HG02870 (cell line): ENCODE results near the gene F9.
A peak's percentile ranks its signal among the peaks of the same experiment; 100 is the strongest.
"Not testable (repeated sequence)": the region's sequence is repeated elsewhere in the genome, so short reads cannot be mapped to it uniquely, and the experiment has no call there.

Experiments used
- ATAC-seq: cut with Tn5 transposase; IDR thresholded peaks from one replicate; pipeline ENCODE4 v1.9.1; 2021; ENCODE audit warnings: mild to moderate bottlenecking, moderate library complexity; ENCODE audit not compliant: unreplicated experiment

F9 gene

DNA sequence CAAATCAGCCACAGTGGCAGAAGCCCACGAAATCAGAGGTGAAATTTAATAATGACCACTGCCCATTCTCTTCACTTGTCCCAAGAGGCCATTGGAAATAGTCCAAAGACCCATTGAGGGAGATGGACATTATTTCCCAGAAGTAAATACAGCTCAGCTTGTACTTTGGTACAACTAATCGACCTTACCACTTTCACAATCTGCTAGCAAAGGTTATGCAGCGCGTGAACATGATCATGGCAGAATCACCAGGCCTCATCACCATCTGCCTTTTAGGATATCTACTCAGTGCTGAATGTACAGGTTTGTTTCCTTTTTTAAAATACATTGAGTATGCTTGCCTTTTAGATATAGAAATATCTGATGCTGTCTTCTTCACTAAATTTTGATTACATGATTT is at the start of gene F9:
TSS of gene F9 (plus strand) at position 190 of the 400 bp plus-strand sequence. CDS start at position 216, 26 bp downstream.
- no peak for ATAC-seq

DNA sequence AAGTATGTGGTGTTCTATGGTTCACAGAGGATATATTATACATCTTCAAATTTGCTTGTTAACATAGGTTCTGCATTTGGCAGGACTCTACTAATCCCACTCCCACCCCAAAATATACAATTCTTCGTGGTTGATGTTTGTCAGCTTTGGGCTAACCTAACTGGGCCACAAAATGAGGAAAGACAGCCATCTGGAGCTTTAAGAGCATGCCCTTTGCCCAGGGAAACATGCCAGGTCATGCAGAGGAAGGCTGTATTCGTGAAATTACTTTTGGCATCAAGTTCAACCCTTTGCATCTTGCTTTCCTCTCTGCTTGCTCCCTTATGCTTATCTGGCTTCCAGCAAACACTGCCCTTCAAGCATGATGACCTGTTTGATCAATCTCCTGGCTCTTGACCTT is 46.8 kb upstream of the F9 start:
- ATAC-seq, result no peak

DNA sequence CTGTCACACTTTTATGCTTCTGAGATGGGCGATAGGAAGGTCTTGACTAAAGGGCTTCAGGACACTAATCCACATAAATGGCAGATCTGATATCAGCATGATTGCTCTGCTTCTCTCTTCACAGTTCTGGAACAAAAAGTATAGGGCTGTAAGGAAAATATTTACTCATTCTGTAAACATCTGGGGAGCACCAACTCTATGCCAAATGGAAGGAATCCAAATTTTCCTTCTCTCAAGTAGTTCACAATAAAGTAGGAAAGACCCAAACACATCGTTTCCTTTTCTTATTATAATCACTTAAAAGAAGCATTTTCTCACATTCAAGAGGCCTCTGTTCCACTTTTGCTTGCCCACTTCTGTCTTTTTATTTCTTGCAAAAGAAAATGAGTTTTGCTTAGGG is 45.9 kb upstream of the F9 start:
- ATAC-seq, result no peak

DNA sequence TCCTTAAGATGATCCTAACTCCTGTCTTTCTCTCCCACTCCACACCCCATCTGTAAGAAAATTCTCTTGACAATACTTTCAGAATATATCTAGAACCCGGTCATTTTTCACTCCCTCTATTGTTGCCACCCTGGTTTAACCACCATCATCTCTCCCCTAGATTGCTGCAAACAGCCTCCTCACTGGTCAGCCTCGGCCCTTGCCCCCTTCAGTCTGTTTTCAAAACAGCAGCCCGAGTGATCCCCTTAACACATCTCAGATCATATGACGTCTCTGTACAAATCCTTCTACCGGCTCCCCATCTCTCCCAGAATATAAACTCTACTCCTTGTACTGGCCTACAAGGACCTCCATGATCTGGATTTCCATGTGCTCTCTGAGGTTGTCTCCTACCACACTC is 35.2 kb upstream of the F9 start:
- ATAC-seq, result no peak

DNA sequence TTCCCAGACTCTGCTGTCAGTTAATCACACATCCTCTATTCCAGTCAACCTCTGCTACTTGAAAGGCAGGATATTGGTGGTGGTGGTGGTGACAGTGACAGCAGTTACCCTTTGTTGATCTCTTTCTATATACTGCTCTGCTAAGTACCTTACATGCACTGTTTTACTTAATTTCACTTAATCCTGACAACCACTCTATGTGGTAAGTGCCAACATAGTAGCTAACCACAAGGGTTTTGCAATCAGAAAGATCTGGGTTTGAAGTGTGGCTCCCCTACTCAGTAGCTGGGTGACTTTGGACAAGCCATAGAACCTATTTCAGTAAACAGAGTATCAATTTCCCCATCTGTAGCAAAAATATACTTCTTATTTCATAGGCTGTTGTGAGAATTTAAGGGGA is 24.2 kb upstream of the F9 start:
- no peak for ATAC-seq

DNA sequence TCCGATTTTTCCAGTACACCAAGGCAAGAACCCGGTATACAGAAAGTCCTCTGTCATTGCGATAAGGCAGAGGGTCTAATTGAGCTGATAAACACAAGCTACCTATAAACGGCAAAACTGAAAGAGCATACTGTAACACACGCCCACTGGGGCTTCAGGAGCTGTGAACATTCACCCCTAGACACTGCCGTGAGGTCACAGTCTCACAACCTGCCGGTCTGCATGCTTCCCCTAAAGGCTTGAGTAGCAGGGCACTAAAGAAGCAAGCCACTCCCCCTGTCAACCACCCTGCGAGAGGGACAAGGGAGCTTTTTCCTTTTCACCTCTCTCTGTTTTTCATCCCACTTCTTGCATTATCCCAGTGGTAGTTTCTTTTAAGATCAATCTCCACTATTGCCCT is 22.4 kb upstream of the F9 start:
- ATAC-seq, result no peak

DNA sequence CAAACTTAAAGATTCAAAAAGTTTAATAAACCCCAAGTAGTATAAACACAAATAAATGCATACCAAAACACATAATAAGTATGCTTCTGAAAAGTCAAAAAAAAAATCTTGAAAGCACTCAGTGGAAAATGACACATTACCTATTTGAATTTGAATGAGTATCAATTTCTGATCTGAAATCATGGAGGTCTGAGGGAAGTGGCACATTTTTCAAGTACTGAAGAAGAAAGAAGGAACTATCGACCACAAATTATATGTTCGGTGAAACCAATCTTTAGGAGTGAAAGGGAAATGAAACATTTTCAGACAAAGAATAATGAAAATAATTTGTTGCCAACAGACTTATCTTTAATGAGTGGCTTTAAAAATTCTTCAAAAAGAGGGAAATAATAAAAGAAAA is 12.1 kb upstream of the F9 start:
- ATAC-seq, result no peak

DNA sequence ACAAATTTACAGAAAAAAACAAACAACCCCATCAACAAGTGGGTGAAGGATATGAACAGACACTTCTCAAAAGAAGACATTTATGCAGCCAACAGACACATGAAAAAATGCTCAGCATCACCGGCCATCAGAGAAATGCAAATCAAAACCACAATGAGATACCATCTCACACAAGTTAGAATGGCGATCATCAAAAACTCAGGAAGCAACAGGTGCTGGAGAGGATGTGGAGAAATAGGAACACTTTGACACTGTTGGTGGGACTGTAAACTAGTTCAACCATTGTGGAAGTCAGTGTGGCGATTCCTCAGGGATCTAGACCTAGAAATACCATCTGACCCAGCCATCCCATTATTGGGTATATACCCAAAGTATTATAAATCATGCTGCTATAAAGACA is 1.7 kb upstream of the F9 start:
- not testable (repeated sequence) for ATAC-seq

DNA sequence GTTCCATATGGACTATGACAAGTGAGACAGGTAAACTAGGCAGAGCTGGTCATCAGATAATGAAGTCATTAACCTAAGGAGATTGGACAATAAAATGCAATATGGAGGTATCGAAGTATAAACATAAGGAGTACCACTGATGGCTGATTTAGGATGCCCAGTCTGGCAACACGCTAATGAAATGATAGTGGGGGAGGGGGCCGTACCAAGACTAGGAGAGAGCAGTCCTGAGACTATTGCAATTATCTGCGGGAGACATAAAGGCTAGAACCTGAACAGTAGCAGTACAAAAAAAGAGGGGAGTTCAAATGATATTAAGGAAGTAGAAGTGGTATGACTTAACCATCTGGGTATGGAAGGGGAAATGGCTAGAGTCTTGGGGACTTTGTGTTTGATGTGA is 2.3 kb downstream of the F9 start:
- ATAC-seq, result no peak

DNA sequence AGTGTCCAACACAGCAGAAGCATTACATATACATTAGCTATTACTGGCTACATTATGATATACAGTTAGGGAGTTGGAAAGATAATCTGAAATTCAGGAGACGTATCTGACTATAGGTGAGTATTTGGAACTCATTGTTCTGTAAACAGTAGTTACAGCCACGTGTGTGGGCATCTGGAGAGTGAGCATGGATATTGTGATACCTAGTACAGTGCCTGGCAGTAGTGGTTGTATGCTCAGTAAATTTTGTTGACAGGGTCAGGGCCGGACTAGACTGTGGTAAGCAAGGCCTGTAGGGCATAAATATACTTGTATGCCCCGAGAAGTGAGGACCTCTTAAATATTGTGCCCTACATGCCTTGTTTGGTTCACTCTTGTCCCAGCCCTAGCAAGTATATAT is 2.9 kb downstream of the F9 start:
- ATAC-seq, result no peak

DNA sequence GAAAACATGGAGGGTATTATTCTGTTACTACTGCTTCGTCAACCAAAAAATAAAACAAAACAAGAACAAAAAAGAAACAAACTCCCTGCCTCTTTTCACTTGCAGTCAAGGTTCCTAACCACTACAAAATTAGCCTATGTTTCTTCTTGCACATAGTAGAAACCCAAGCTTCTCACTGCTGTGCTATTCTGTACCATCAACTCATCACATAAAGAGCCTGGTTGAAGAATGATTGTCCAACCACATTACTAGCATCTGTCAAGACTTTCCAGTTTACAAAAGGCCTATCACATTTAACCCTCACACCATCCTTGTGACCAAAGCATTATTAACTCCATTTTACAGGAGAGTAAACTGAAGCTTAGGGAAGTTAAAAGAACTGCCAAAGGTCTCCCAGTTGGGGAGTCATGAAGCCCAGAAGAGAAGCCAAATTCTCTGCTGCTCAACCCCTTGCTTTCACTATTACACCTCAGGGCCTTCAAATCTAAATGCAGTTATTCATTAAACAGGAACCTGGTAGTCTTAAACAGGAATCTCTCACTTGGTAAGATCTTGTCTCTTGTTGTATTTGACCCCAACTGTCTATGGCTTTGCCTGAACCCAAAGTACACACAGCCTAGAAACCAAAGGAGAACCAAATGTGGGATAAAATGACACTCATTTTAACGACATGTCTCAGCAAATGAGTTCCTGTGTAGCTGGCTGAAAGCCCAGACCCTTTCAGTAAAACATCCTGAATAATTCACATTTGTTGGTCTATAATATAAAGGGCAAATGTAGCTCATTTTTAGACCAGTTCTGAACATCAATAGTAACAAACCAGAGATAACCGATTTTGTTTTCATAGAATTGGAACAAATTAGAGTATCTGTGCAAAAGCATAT is 8.6 kb downstream of the F9 start:
- ATAC-seq, result no peak

DNA sequence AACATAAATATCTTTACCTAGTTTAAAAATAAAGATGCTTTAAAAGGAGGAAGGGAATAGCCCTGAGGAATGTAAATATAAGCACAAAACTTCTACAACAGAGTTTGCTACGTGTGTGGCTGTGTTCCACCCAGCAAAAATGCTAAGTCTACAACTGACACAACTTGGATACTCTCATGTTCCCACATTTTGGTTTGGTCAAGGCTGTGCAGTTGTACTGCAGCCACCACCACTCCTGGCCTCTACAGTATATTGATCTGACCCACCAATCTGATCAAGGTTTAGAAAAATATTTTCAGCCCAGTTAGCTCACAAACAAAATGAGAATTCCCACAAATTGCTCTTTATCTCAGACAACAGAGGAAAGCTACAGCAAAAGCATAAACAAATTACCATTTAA is 12.1 kb downstream of the F9 start:
- ATAC-seq, result no peak

DNA sequence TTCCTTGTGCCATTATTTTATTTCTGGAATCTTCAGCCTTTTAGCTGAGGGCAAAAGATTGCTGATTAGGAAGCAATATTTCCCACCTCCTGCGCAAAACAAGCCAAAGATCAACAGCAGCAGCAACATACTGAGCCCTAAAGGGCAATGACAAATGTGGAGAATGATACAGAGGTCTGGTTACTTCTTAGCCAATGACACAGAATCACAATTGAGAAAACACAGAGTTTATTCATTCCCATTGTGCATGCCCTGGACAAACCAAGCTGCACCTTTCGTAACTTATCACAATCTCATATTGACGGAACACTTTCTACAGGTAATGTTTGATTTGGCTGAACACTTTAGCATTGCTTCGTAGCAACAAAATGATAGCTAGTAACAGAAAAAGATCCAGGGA is 13.4 kb downstream of the F9 start:
- no peak for ATAC-seq

DNA sequence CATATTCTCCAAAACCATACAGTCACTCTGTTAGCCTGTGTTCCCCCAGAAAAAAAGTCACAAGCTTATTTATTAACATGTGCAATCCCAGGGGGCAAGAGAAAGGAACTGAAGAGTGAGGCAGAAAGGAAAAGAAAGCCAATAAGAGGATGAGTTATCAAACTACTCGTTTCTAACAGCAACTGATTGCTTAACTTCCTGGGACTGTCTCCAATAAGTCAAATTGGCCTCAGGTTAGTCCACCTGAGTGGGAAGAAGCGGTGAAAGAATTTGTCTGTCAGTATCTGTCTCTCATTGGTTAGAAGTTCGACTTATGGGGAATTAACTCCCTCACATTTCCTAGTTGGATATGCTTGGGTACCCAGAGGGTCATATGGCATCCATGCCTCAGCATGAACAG is 14.1 kb downstream of the F9 start:
- ATAC-seq, result no peak

DNA sequence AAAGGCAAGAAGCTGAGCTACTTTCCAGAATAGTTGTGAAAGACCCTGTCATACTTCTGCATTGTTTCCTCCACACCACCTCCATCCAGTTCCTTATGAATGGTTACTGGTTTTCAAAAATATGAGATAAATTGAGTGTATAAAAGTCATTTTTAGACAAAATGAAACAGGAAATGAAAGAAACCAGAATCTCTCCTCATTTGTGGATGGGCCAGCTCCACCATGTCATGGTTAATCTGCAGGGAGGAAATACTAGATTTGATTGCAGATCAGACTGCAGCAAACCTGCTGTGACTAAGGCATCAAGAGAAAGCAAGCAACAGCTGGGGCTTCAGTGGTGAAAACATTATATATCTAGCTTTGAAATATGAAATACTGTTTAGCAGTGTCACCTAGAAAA is 23.8 kb downstream of the F9 start:
- ATAC-seq, result peak; percentile 36

DNA sequence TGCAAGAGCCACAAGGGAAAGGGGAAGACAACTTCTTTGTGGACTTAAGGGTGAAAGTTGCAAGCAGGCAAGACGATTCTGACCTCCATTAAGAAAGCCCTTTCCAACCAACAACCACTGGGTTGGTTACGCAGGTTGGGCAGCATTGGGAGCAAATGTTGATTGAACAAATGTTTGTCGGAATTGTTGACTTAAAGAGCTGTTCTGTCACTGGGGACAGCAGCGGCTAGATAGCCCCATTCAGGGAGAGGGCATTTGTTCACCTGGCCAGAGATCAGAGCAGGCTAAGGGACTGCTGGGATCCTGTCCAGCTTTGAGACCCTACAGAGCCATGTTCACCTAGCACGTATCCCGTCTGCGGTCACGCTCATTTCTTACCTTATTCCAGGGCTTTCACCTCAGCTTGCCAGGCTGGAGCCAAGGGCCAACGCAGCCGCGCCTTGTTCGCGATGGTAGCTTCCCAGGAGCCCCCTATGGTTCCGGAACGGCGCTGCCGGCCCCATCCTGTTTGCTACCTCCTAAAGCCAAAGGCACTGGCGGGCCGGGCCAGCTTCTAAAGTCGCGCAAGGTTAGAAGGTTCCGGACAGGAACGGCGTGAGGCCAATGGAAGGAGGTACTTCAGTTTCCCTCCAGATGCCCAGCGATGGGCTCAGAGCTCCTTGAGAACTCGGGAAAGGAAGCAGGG is 24.6 kb downstream of the F9 start:
- no peak for ATAC-seq

DNA sequence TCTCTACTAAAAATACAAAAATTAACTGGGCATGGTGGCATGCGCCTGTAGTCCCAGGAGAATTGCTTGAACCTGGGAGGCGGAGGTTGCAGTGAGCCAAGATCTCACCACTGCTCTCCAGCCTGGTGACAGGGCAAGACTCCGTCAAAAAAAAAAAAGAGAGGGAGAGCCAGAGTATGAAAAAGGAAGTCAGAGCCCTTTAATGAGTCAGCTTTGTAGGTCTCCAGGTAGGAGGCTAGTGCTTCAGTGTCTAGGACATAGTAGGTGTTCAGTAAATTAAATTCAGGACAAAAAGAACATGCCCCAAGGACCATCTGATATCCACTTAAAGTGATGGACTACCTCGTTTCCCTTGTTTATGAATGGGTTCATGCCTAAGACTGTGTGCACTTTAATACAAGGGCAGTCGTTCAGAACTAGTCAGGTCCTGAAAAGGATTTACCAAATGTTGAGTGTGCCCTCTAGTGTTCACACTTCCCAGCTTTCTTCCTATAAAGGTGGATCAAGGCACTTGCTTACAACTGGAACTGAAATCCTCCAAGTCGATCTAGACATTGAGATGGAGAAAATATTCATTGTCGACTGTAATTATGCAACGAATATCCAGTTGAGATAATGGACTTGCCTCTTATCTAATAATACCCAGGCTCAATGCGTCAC is 29.0 kb downstream of the F9 start:
- peak; percentile 85 for ATAC-seq

DNA sequence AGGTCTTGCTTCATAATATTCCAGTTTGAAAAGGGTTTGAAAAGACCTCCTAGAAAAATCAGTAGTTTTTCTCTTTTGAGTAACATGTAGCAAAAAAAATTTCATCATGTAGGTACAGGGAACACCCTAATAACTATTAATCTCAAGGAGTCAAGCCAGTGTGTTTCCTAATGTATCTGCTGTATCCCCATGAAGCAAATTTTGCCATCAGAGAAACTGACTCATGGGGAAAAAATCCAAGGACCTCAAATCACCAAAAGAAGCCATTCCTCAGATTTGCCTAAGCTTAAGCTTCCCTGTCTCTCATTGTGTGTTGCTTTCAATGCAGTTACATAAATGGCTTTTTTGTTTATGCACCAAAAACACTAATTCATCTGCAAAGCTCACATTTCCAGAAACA is 29.7 kb downstream of the F9 start:
- ATAC-seq, result no peak

DNA sequence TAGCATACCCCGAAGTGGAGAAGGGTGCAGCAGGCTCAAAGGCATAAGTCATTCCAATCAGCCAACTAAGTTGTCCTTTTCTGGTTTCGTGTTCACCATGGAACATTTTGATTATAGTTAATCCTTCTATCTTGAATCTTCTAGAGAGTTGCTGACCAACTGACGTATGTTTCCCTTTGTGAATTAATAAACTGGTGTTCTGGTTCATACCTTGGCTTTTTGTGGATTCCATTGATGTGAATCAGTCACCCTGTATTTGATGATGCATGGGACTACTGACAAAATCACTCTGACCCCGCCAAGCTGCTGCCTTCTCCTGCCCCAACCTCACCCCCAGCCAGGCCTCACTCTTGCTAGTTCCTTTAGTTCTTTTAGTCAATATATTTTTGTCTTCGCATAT is 32.7 kb downstream of the F9 start:
- ATAC-seq, result no peak

DNA sequence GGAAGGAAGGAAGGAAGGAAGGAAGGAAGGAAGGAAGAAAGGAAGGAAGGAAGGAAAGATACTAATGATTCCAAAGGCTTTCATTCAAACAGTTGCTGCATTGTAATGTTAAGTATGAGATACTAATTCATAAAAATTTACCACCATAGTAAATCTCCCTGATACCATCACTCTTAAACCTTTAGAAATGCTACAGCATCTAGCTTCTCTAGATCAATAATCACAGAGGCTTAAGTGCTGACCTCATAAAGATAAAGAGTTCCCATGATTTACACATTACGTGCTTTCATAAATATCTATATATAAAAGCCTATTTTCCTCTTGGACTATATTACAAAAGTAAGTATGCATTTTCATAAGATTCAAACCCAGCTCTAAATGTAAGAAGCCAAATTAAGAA is 36.4 kb downstream of the F9 start:
- ATAC-seq, result no peak

DNA sequence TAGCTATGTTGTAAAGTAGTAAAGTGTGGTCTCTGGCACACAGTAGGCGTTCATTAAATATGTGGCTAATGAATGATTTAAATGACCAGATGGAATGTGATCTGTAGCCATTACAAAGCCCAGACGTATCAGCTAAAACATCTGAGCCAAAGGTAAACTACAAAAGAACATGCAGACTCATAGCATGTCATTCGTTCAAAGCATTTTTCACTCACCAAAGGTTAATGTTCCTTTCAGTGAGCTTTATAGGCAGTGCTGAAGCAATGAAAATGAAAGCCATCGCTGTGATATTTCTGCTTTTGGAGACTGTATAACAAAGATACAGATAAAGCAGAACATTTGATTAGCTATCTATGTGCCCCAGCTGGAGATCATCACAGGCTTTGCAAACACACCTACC is 50.5 kb downstream of the F9 start:
- no peak for ATAC-seq

DNA sequence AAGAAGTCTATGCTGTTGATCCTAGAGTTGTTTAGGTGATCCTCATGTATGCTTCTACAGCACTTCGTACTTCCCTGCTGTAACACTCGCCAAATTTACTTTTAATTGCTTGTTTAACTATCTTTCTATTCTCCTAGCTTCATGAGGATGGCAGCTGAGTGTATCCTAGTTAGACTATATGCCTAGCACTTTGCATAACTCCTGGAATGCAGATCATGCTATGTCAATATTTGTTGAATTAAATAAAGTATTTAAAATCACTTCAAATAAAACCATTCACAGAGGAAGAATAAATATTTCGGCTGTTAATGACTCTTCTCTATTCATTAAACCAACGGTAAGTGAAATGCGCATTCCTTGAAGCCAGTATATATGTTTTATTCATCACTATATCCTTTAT is 55.1 kb downstream of the F9 start:
- ATAC-seq, result no peak
